KMS-11 (cell line): ENCODE measurements around the gene RNF8.

Experiments
- H2AFZ ChIP-seq: fragments of 200-600 bp; sonication (generic); 2 replicates; pipeline ENCODE4 v1.6.1; 2016; ENCODE audit warnings: antibody characterized with exemption, mixed run types, low read depth
- H3K27ac ChIP-seq: fragments of 200-600 bp; sonication (generic); 2 replicates; pipeline ENCODE4 v1.6.1; 2016; ENCODE audit warnings: mild to moderate bottlenecking, mixed run types
- H3K27me3 ChIP-seq: fragments of 200-600 bp; sonication (generic); 2 replicates; pipeline ENCODE4 v1.6.1; 2017; ENCODE audit warnings: mild to moderate bottlenecking, low read depth, mixed run types, moderate library complexity; ENCODE audit not compliant: insufficient read depth
- H3K36me3 ChIP-seq: fragments of 200-600 bp; sonication (generic); 2 replicates; pipeline ENCODE4 v1.6.1; 2017; ENCODE audit warnings: mild to moderate bottlenecking, mixed run types; ENCODE audit not compliant: insufficient read depth
- H3K4me1 ChIP-seq: fragments of 200-600 bp; sonication (generic); 2 replicates; pipeline ENCODE4 v1.6.1; 2016; ENCODE audit warnings: mild to moderate bottlenecking, low read depth, mixed run types; ENCODE audit not compliant: poor library complexity, severe bottlenecking
- H3K4me2 ChIP-seq: fragments of 200-600 bp; sonication (generic); 2 replicates; pipeline ENCODE4 v1.7.0; 2016; ENCODE audit warnings: mild to moderate bottlenecking, mixed run types
- H3K4me3 ChIP-seq: fragments of 200-600 bp; sonication (generic); IDR thresholded peaks from 2 replicates; pipeline ENCODE4 v1.6.1; 2017; ENCODE audit warnings: low read depth, low read length, mixed read lengths; ENCODE audit not compliant: insufficient read depth
- H3K79me2 ChIP-seq: fragments of 200-600 bp; sonication (generic); 2 replicates; pipeline ENCODE4 v1.6.1; 2016; ENCODE audit warnings: low read depth, mixed run types; ENCODE audit not compliant: insufficient read depth
- H3K9ac ChIP-seq: fragments of 200-600 bp; sonication (generic); 2 replicates; pipeline ENCODE4 v1.6.1; 2016; ENCODE audit warnings: mild to moderate bottlenecking, mixed run types
- H4K20me1 ChIP-seq: fragments of 200-600 bp; sonication (generic); 2 replicates; pipeline ENCODE4 v1.6.1; 2016; ENCODE audit warnings: mild to moderate bottlenecking, mixed run types; ENCODE audit not compliant: insufficient read depth
- TF ChIP-seq, protein P1 (sequence below): fragments of 200-600 bp; sonication (generic); conservative IDR thresholded peaks from 2 replicates; pipeline ENCODE4 v1.6.1; 2017; ENCODE audit warnings: low read depth, mild to moderate bottlenecking, antibody characterized with exemption, low read length, moderate library complexity, mixed read lengths

RNF8 gene

DNA sequence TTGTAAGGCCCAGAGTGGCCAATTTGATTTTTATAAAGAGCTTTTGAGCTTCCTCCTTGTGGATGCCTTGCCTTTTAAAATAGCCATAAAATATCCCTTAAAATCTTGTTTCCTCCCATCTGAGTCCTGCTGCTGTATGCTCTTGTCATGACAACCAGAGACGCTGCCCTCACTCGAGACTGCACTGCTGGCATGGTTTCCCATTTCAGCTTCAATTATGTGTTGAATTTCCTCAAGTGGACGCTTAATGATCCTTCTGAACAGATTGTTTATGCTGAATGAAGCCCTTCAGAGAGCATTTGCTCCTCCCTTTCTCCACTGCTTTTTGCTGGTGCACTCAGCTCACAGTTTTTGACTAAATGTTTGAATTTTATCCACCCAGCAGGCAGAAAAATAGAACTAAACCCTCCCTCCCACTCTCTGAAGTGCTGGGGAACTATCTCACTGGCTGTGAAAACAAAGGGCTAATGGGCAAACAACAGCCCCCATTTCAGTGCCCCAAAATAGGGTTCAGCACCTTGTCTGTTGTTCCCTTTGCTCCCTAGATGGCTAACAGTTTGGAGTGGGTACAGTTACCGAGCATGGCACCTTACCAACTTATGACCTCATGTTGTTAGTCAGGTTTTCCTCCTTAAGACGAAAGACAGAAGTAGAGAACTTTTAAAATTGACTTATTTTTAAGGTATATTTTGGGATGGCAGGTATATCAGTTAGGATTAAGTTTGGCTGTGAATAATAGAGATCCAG lies 45.5 kb upstream of the RNF8 start:
- H3K27me3 ChIP-seq, result no peaks in the 10 kb centered on the region
- no peaks in the 10 kb centered on the region for H4K20me1 ChIP-seq
- H2AFZ ChIP-seq, result no peak overlapping the region
- no peak overlapping the region for H3K9ac ChIP-seq
- no peak overlapping the region for H3K27ac ChIP-seq
- TF ChIP-seq, protein P1, sequence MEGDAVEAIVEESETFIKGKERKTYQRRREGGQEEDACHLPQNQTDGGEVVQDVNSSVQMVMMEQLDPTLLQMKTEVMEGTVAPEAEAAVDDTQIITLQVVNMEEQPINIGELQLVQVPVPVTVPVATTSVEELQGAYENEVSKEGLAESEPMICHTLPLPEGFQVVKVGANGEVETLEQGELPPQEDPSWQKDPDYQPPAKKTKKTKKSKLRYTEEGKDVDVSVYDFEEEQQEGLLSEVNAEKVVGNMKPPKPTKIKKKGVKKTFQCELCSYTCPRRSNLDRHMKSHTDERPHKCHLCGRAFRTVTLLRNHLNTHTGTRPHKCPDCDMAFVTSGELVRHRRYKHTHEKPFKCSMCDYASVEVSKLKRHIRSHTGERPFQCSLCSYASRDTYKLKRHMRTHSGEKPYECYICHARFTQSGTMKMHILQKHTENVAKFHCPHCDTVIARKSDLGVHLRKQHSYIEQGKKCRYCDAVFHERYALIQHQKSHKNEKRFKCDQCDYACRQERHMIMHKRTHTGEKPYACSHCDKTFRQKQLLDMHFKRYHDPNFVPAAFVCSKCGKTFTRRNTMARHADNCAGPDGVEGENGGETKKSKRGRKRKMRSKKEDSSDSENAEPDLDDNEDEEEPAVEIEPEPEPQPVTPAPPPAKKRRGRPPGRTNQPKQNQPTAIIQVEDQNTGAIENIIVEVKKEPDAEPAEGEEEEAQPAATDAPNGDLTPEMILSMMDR, result no peak
- H3K36me3 ChIP-seq, result no peaks in the 10 kb centered on the region
- no peaks in the 10 kb centered on the region for H3K79me2 ChIP-seq
- no peak overlapping the region; the same call in 1 of the 2 replicates for H3K4me2 ChIP-seq
- H3K4me1 ChIP-seq, result peaks cover 55% of the 10 kb centered on the region
- H3K4me3 ChIP-seq, result no peak overlapping the region

DNA sequence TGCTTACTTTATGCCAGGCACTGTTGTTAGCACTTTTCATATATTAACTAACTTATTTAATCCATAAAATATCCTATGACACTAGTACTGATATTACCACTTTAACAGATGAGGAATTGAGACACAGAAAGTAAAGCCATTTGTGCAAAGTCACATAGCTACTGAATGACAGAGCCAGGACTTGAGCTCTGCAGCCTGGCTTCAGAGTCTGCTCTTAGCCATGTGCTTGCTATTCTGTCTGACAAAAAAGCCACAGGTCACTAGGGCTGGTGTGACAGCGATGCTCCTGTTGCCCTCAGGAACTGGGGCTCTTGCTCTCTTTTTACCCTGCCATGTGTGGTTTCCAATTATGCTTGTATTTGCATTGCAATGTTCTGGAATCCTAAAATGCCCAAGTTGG lies 44.7 kb upstream of the RNF8 start:
- Histone ChIP-seq H3K36me3 (no peaks in the 10 kb centered on the region), H3K27me3 (no peaks in the 10 kb centered on the region), H3K4me1 (peaks cover 49% of the 10 kb centered on the region), H2AFZ (no peak overlapping the region), H3K79me2 (no peaks in the 10 kb centered on the region), H3K4me2 (no peak overlapping the region), H3K27ac (no peak overlapping the region), H4K20me1 (no peaks in the 10 kb centered on the region), H3K4me3 (no peak overlapping the region), H3K9ac (no peak overlapping the region)
- TF ChIP-seq, protein P1, result no peak

DNA sequence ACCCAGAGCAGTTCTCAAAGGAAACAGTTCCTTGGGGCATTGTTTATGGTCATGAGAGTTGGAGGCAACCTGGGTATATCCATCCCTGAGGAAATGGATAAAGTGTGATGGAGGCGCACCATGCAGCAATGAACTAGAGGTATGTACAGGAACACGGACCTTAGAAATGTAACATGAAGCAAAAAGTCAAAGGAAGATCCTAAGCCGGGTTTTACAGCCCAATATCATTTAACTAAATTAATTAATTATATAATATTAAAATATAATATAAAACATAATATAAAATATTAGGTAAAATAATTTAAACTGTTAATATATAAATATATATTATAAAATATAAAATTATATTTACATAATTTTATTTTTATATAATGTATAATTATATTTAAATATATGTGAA lies 44.1 kb upstream of the RNF8 start:
- Histone ChIP-seq H3K4me2 (no peak overlapping the region), H3K79me2 (no peaks in the 10 kb centered on the region), H3K4me3 (no peak overlapping the region), H3K27me3 (no peaks in the 10 kb centered on the region), H3K27ac (no peak overlapping the region), H2AFZ (no peak overlapping the region), H4K20me1 (no peaks in the 10 kb centered on the region), H3K4me1 (peaks cover 43% of the 10 kb centered on the region), H3K36me3 (no peaks in the 10 kb centered on the region), H3K9ac (no peak overlapping the region)
- TF ChIP-seq, protein P1, result no peak

DNA sequence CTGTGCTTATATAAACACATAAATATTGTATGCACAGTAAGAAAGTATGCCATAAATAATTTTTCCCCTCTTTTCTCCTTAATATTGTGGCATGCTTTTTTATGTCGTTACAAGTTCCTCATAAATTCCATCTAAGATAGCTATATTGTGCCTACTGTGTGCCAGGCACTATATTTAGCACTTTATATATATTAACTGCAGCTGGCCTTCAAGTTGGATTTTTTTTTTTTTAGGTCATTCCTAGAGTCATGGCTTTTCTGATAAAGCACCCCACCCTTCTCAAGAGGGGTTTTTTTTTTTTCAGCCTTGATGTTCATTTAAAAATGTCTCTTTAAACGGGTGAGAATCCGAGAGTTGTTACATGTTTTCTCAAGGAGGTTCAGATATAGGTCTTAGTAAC lies 42.8 kb upstream of the RNF8 start:
- H3K4me3 ChIP-seq, result no peak overlapping the region
- H3K79me2 ChIP-seq, result no peaks in the 10 kb centered on the region
- no peak overlapping the region for H3K27ac ChIP-seq
- H3K4me2 ChIP-seq, result no peak overlapping the region
- H3K36me3 ChIP-seq, result no peaks in the 10 kb centered on the region
- no peak overlapping the region for H3K9ac ChIP-seq
- H3K4me1 ChIP-seq, result peaks cover 39% of the 10 kb centered on the region
- TF ChIP-seq, protein P1, result no peak
- H2AFZ ChIP-seq, result no peak overlapping the region
- H4K20me1 ChIP-seq, result no peaks in the 10 kb centered on the region
- no peaks in the 10 kb centered on the region for H3K27me3 ChIP-seq
